Adrenal gland (tissue), 12 donors: ENCODE data around the gene USP6. TPM values are rescaled to one million over a fixed set of nuclear protein-coding genes. Genes with fewer than 3 reads are reported as not detected.
"Not testable (repeated sequence)": the region's sequence is repeated elsewhere in the genome, so short reads cannot be mapped to it uniquely, and the experiment has no call there.

Source experiments
- DNase-seq, 7 donors: peaks; one replicate each; pipeline ENCODE4 v3.0.0-alpha.2; 2019 to 2020
- H3K27ac ChIP-seq, 5 donors: fragments of 200-600 bp; sonication (generic) in 4 of 5; 1 replicate in 3 of 5; 2 replicates in 2 of 5; pipeline versions ENCODE4 v1.5.1 to v1.8.0; 2016 to 2020; ENCODE audit warnings: mild to moderate bottlenecking in 1 of 5
- H3K27me3 ChIP-seq: fragments of 200-600 bp; 2 replicates; pipeline ENCODE4 v1.8.0; 2021
- H3K36me3 ChIP-seq, 2 donors: fragments of 200-600 bp; replicated peaks in 1 of 2; 1 replicate in 1 of 2; 2 replicates in 1 of 2; pipeline versions ENCODE4 v1.5.1 to v1.8.0; 2018 to 2022
- H3K4me1 ChIP-seq, 2 donors: fragments of 200-600 bp; replicated peaks in 1 of 2; 1 replicate in 1 of 2; 2 replicates in 1 of 2; pipeline versions ENCODE4 v1.5.1 to v1.8.0; 2018 to 2021
- H3K4me3 ChIP-seq, 4 donors: fragments of 200-600 bp; sonication (generic) in 3 of 4; one replicate each; pipeline ENCODE4 v1.5.1; 2016 to 2018
- H3K9me3 ChIP-seq, 3 donors: fragments of 200-600 bp; sonication (generic) in 1 of 3; replicated peaks in 1 of 3; 1 replicate in 2 of 3; 2 replicates in 1 of 3; pipeline versions ENCODE4 v1.5.1 to v1.8.0; 2016 to 2021
- CTCF ChIP-seq, 6 experiments: fragments of 450-650 bp in 4 of 6; fragments of 200-600 bp in 2 of 6; sonication (generic) in 1 of 6; IDR thresholded peaks; 1 replicate in 5 of 6; 2 replicates in 1 of 6; pipeline versions ENCODE4 v1.5.1 to v1.8.0; 2016 to 2021; ENCODE audit warnings: antibody characterized with exemption in 6 of 6, mild to moderate bottlenecking in 2 of 6, moderate library complexity in 1 of 6
- POLR2A ChIP-seq, 2 donors: fragments of 450-650 bp; IDR thresholded peaks; one replicate each; pipeline ENCODE4 v1.6.1; 2017; ENCODE audit warnings: antibody characterized with exemption in 2 of 2, mild to moderate bottlenecking in 2 of 2, moderate library complexity in 1 of 2
- WGBS, 4 donors: extraction: QIAGEN DNeasy Blood & Tissue Kit in 2 of 4; methylation state at CpG; one replicate each; pipeline versions ENCODE4 v1.1.5 to v1.1.7; 2013 to 2017; 5-methylcytosine and 5-hydroxymethylcytosine counted together
- intact Hi-C, 2 donors: fragments of 100-400 bp; cut with DNase I; formaldehyde crosslinking; loops; one replicate each; pipeline versions ENCODE4 v1.14.1 to v1.15.0; 2022 to 2023
- polyA plus RNA-seq, 3 donors: library from polyadenylated mRNA; stranded (reverse); fragments of 200-250 nt in 2 of 3; fragments of 350-450 nt in 1 of 3; fragmentation: Illumina TruSeq in 1 of 3; extraction: RNeasy Lipid Tissue Mini Kit (QIAGEN cat#74804) in 1 of 3; gene quantifications; one replicate each; pipeline ENCODE4 v1.2.3, GENCODE V29; 2013 to 2014
- total RNA-seq, 9 donors: library from RNA; depleted of rRNA in 4 of 9; stranded (reverse); fragments of >200 nt in 4 of 9; fragments of 120-200 nt in 1 of 9; fragmentation: NEBNext Ultra II Directional in 1 of 9; extraction: Animal tissue kit (Norgen Biotek cat#: 25700) in 1 of 9; gene quantifications; one replicate each; pipeline versions ENCODE4 v1.1.0 to v1.2.4, GENCODE V29; 2013 to 2023
- donor health status: healthy with polysubstance abuse.
- donor health status: Bipolar disorder and iron deficiency.
- donor health status: DM: yes; HTN: yes; CAD: no.
- donor health status: DM: no; HTN: no; CAD: no.
- donor health status: DM: no; HTN: no; CAD: no.
- donor health status: DM: yes; HTN: yes; CAD: no.

Gene USP6
- total and polyA plus RNA-seq, 12 donors = 0.04 to 0.40 (median 0.14) TPM; not detected in 3

GRCh38 chr17:5126719-5127488, 11.1 kb downstream of the USP6 start:
- Histone ChIP-seq H3K4me3 (no peak overlapping the region), H3K4me1 (peaks cover 0 to 4% of the 10 kb centered on the region in 2 donors), H3K27ac (no peak overlapping the region), H3K36me3 (no peaks in the 10 kb centered on the region), H3K9me3 (no peaks in the 10 kb centered on the region), H3K27me3 (peaks cover 14% of the 10 kb centered on the region)
- 80 to 86% (median 83%) methylated on average over 10 to 17 of the region's 17 CpGs for WGBS, 4 donors
- peak in 2 of 7 donors; percentile 11 to 30 for DNase-seq
- TF ChIP-seq CTCF (IDR thresholded peaks at IDR 0.05) (no peak), POLR2A (IDR thresholded peaks at IDR 0.05) (no peak)
- intact Hi-C loops = no loop called here

GRCh38 chr17:5127910-5128309, 12.1 kb downstream of the USP6 start:
- Histone ChIP-seq H3K27me3 (peaks cover 7% of the 10 kb centered on the region), H3K36me3 (no peaks in the 10 kb centered on the region), H3K27ac (no peak overlapping the region), H3K9me3 (no peaks in the 10 kb centered on the region), H3K4me3 (no peak overlapping the region), H3K4me1 (no peaks in the 10 kb centered on the region)
- 72 to 77% (median 73%) methylated on average over 3 to 4 of the region's 4 CpGs for whole genome bisulfite sequencing, 4 donors
- DNase-seq = no peak
- intact Hi-C loops = no loop called here
- TF ChIP-seq CTCF (IDR thresholded peaks at IDR 0.05) (no peak), POLR2A (IDR thresholded peaks at IDR 0.05) (no peak)

GRCh38 chr17:5128387-5128786, 12.6 kb downstream of the USP6 start:
- H3K27me3 ChIP-seq, H3K4me1 ChIP-seq, H3K9me3 ChIP-seq, intact Hi-C loops, DNase-seq, H3K27ac ChIP-seq, H3K36me3 ChIP-seq, H3K4me3 ChIP-seq: not testable (repeated sequence)
- 79 to 97% (median 84%) methylated on average over 3 to 8 of the region's 8 CpGs for WGBS, 4 donors

GRCh38 chr17:5128905-5129535, 13.2 kb downstream of the USP6 start:
- H3K36me3 ChIP-seq = no peaks in the 10 kb centered on the region
- WGBS, 4 donors = 85 to 91% (median 86%) methylated on average over 9 to 11 of the region's 11 CpGs
- TF ChIP-seq CTCF (IDR thresholded peaks at IDR 0.05) (no peak), POLR2A (IDR thresholded peaks at IDR 0.05) (no peak)
- intact Hi-C loops = no loop called here
- no peaks in the 10 kb centered on the region for H3K4me1 ChIP-seq
- H3K27ac ChIP-seq = no peak overlapping the region
- no peaks in the 10 kb centered on the region for H3K9me3 ChIP-seq
- DNase-seq = peak in 1 of 7 donors; percentile 28
- no peaks in the 10 kb centered on the region for H3K27me3 ChIP-seq
- no peak overlapping the region for H3K4me3 ChIP-seq

GRCh38 chr17:5129770-5130169, 13.9 kb downstream of the USP6 start:
- DNase-seq, H3K9me3 ChIP-seq, H3K27ac ChIP-seq, H3K36me3 ChIP-seq, H3K4me3 ChIP-seq, H3K27me3 ChIP-seq, H3K4me1 ChIP-seq, intact Hi-C loops: not testable (repeated sequence)
- WGBS, 4 donors = 80 to 94% (median 86%) methylated on average over 1 to 8 of the region's 8 CpGs

GRCh38 chr17:5130261-5130660, 14.4 kb downstream of the USP6 start:
- 78 to 91% (median 87%) methylated on average over 8 to 10 of the region's 10 CpGs for whole genome bisulfite sequencing, 4 donors
- DNase-seq, H3K36me3 ChIP-seq, H3K27me3 ChIP-seq, H3K4me1 ChIP-seq, H3K9me3 ChIP-seq, H3K27ac ChIP-seq, H3K4me3 ChIP-seq, intact Hi-C loops: not testable (repeated sequence)

- H3K36me3 ChIP-seq, H3K4me3 ChIP-seq, H3K9me3 ChIP-seq, H3K27ac ChIP-seq, intact Hi-C loops, H3K4me1 ChIP-seq, H3K27me3 ChIP-seq, DNase-seq: not testable (repeated sequence)
- 86 to 93% (median 89%) methylated on average over 5 of the region's 5 CpGs; no CpG with 5 or more reads in 1 of the 4 donors for WGBS, 4 donors
Measured at GRCh38 chr17:5130687-5131086, 14.9 kb downstream of the USP6 start.
